ENCODE measurements around the gene GPR158.
"Not testable (repeated sequence)": the region's sequence is repeated elsewhere in the genome, so short reads cannot be mapped to it uniquely, and the experiment has no call there.

Gene GPR158

GRCh38 chr10:25174461-25175230, at the start of gene GPR158:
Gene GPR158, plus strand, starts transcription at chr10:25175001. Its CDS starts 420 bp downstream, at chr10:25175421.
- DNase-seq = peak in 2 of 4 experiments; percentile 1 to 5

- no peak for DNase-seq
These were observed 49.6 kb upstream of the GPR158 start for GRCh38 chr10:25125201-25125611.

- DNase-seq = no peak
These were observed 45.2 kb upstream of the GPR158 start for GRCh38 chr10:25129592-25129991.

GRCh38 chr10:25130906-25131305, 43.9 kb upstream of the GPR158 start:
- DNase-seq = no peak

GRCh38 chr10:25142116-25142864, 32.5 kb upstream of the GPR158 start:
- DNase-seq = no peak

- no peak for DNase-seq
These were observed 17.2 kb upstream of the GPR158 start for GRCh38 chr10:25157650-25158049.

GRCh38 chr10:25159591-25159990, 15.2 kb upstream of the GPR158 start:
- no peak for DNase-seq

- no peak for DNase-seq
These were observed 12.4 kb upstream of the GPR158 start for GRCh38 chr10:25162391-25162790.

GRCh38 chr10:25163464-25163863, 11.3 kb upstream of the GPR158 start:
- DNase-seq = not testable (repeated sequence)

GRCh38 chr10:25169740-25170139, 5.1 kb upstream of the GPR158 start:
- no peak for DNase-seq

- DNase-seq = no peak
These were observed 4.2 kb upstream of the GPR158 start for GRCh38 chr10:25170627-25171026.

- DNase-seq = no peak
These were observed 973 bp downstream of the GPR158 start for GRCh38 chr10:25175527-25176420.

GRCh38 chr10:25176421-25176968, 1.7 kb downstream of the GPR158 start:
- no peak for DNase-seq

GRCh38 chr10:25177093-25177753, 2.4 kb downstream of the GPR158 start:
- no peak for DNase-seq

- DNase-seq = no peak
These were observed 2.9 kb downstream of the GPR158 start for GRCh38 chr10:25177754-25178135.

- DNase-seq = no peak
These were observed 3.6 kb downstream of the GPR158 start for GRCh38 chr10:25178411-25178810.

- no peak for DNase-seq
These were observed 6.0 kb downstream of the GPR158 start for GRCh38 chr10:25180801-25181200.

GRCh38 chr10:25182636-25183035, 7.8 kb downstream of the GPR158 start:
- DNase-seq = no peak

GRCh38 chr10:25191162-25191895, 16.5 kb downstream of the GPR158 start:
- no peak for DNase-seq

GRCh38 chr10:25198151-25198550, 23.4 kb downstream of the GPR158 start:
- no peak for DNase-seq

GRCh38 chr10:25206693-25207414, 32.1 kb downstream of the GPR158 start:
- DNase-seq = no peak
